Measurements from ENCODE around the gene ACER1.
"Not testable (repeated sequence)": the region's sequence is repeated elsewhere in the genome, so short reads cannot be mapped to it uniquely, and the experiment has no call there.

Gene ACER1

GRCh38 chr19:6357174-6357573 lies 23.8 kb upstream of the ACER1 start:
- no peak for DNase-seq (ENCODE audit: low spot score)

GRCh38 chr19:6355321-6356040 lies 22.1 kb upstream of the ACER1 start:
- not testable (repeated sequence) for DNase-seq (ENCODE audit: low spot score)

- no peak for DNase-seq (ENCODE audit: low spot score)
Observed at GRCh38 chr19:6354098-6354674, 20.8 kb upstream of the ACER1 start.

DNA sequence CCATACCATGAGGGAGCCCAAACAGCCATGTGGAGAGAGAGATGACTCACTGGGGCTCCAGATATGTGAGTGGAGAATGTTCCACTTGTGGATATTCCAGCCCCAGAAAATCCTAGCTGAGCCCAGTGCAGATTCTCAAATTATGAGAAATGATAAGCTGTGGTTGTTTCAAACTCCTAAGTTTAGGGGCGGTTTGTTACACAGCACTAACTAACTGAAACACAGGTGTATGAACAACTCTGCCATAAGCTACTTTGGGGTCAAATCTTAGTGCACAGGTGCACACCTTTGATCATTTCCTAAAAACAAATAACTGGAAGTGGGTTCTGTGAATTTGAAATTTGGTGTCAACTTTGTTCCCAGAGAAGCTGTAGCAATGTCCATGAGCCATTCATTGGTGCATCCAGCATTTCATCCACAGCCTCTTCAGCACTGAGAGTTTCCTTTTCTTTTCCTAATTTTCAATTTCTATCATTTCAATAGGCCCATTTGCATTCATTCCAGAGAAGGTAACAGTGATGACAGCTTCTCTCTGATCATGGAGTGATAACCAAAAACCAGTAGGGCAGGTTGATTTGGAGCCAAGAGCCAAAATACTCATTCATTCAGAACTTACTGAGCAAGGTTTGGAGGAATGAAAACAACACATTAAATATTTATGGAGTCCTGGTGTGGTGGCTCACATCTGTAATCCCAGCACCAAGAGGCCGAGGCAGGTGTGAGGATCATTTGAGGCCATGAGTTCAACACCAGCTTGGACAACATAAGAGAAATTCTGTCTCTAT lies 19.2 kb upstream of the ACER1 start:
- no peak for DNase-seq (ENCODE audit: low spot score)

DNA sequence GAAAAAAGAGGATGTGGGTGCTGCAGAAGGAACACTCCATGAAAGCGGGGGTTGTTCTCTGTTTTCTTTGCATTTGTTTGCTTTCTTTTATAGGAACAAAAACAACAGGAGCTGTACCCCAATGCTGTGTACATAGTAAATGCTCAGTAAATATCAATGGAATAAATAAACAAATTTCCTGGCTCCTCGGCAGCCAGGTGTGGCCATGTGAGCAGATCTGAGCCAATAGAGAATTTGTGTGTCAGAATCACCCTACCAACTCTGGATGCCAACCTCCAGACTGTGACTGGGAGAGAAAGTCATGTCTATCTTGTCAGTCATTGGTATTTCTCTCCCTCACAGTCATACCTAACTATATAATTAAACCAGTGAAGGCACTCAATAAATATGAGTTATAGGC lies 17.3 kb upstream of the ACER1 start:
- DNase-seq (ENCODE audit: low spot score) = no peak

DNA sequence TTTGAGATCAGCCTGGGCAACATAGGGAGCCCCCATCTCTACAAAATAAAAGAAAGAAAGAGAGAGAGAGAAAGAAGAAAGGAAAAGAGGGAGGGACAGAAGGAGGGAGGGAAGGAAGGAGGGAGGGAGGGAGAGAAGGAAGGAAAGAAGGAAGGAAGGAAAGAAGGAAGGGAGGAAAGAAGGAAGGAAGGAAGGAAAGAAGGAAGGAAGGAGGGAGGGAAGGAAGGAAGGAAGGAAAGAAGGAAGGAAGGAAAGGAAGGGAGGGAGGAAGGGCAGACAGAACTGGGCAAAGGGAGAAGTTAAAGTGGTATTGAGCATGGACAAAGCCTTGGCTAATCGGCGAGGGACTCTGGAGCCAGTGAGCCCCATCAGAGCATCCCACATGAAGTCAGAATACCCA lies 15.9 kb upstream of the ACER1 start:
- not testable (repeated sequence) for DNase-seq (ENCODE audit: low spot score)

GRCh38 chr19:6343462-6343861 lies 10.1 kb upstream of the ACER1 start:
- DNase-seq (ENCODE audit: low spot score) = peak; percentile 16

DNA sequence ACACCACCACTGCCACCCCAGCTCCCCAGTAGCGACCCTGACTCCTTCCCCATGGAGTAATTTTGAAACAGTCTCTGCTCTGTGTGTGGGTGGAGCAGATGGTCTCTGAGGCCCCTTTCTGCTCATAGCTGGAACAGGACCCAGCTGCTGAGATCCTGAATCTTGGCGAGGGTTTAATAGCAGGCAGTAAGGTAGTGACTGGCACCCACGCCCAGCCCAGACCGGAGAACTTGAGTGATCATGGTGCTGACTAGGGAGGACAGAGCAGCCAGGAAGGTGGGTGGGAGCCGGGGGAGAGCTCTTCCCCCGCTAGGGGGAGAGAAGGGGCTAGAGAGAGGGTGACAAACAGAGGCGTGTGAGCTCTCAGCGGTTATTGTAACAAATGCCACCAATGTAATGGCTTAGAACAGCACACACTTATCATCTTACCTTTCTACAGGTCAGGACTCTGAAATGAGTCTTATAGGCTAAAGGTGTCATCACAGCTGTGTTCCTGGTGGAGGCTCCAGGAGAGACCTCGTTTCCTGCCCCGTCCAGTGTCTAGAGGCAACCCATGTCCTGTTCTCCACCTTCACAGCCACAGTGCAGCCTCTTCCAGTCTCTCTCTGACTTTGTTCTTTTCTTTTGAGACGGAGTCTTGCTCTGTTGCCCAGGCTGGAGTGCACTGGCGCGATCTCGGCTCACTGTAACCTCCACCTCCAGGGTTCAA lies 7.2 kb upstream of the ACER1 start:
- no peak for DNase-seq (ENCODE audit: low spot score)

DNA sequence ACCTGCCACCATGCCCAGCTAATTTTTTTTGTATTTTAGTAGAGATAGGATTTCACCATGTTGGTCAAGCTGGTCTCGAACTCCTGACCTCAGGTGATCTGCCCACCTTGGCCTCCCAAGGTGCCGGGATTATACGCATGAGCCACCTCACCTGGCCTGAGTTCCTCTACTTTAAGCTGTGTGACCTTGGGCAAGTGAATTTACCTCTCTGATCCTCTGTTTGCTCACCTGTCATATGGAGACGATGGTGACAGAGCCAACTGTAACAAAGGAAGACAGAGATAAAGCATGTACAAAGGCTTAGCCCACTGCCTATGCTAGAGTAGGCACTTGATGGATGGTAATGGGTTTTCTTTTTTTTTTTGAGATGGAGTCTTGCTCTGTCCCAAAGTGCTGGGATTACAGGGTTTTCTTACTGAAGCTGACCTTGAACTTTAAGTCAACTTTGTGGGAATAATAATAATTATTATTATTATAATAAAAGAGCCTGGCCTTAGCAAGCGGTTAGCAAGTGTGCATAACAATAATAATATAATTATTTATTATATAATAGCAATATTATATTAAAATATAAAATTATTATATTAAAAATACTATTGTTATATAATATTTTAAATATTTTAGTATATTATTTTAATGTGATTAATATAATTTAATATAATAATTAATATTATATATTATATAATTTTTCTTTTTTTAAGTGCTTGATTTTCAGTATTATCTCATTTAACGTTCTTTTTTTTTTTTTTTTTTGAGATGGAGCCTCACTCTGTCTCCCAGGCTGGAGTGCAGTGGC lies 1.3 kb upstream of the ACER1 start:
- DNase-seq (ENCODE audit: low spot score) = no peak

DNA sequence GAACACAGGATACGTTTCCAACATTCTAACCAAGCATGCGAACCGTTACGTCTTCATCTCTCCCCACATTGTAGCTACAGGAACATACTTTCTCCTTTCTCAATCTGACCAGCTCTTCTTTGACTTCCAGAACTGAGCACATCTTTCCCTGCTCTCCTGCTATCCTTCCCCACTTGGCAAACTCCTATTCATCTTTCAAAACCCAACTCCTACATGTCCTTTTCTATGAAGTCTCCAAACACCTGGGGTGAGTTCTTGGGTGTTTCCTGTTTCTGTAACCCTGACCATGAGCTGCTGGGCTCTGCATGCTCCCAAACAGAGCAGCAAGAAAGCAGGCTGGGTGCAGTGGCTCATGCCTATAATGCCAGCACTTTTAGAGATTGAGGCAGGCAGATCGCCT lies 6.6 kb downstream of the ACER1 start:
- DNase-seq (ENCODE audit: low spot score) = no peak

GRCh38 chr19:6325614-6326013 lies 7.8 kb downstream of the ACER1 start:
- no peak for DNase-seq (ENCODE audit: low spot score)

- DNase-seq (ENCODE audit: low spot score) = no peak
Observed at GRCh38 chr19:6324757-6325156, 8.7 kb downstream of the ACER1 start.

DNA sequence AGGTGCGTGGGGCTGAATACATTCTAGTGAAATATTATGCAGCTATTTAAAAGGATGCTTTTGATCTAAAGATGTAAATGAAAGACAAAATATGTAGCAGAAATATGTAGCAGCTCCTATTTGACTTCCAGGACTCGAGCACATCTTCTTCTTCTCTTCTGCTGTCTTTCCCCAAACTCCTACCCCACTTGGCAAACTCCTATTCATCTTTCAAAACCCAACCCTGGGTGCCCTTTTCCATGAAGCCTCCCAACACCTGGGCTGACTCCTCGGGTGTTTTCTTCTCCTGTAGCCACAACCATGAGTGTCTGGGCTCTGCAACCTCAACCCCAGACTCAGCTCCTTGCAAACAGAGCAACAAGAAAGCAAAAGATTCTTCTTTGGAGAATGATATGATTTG lies 11.1 kb downstream of the ACER1 start:
- DNase-seq (ENCODE audit: low spot score) = no peak

GRCh38 chr19:6319376-6319775 lies 14.0 kb downstream of the ACER1 start:
- no peak for DNase-seq (ENCODE audit: low spot score)

- peak; percentile 16 for DNase-seq (ENCODE audit: low spot score)
Observed at GRCh38 chr19:6318772-6319171, 14.6 kb downstream of the ACER1 start.

DNA sequence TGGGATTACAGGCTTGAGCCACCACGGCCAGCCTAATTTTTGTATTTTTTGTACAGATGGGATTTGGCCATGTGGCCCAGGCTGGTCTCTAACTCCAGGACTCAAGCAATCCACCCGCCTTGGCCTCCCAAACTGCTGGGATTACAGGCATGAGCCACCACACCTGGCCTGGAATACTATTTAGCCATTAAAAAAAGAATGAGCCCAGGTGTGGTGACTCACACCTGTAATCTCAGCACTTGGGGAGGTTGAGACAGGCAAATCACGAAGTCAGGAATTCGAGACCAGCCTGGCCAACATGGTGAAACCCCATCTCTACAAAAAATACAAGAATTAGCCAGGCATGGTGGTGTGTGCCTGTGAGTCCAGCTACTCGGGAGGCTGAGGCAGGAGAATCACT lies 17.8 kb downstream of the ACER1 start:
- not testable (repeated sequence) for DNase-seq (ENCODE audit: low spot score)

DNA sequence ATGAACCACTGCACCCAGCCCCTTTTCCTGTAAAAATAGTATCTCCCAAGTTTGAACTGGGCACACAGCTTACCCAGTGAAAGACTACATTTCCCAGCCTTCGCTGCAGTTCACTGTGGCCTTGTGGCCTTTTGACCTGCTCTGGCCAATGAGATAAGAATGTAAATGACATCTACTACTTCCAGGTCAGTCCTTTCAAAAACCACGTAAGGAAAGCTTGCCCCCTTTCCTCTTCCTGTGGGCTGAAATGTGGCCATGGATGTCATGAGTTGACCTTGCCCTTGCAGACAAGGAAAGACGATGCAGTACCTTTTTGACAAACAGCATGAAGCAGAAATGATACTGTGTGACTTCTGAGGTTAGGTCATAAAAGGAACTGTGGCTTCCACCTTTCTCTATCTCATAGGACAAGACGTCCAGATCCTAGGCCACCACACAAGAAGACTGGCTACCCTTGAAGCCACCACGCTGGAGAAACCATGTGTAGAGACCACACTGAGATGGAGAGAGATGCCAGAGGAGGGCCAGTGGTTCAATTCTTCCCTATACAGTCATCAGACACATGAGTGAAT lies 19.9 kb downstream of the ACER1 start:
- no peak for DNase-seq (ENCODE audit: low spot score)

DNA sequence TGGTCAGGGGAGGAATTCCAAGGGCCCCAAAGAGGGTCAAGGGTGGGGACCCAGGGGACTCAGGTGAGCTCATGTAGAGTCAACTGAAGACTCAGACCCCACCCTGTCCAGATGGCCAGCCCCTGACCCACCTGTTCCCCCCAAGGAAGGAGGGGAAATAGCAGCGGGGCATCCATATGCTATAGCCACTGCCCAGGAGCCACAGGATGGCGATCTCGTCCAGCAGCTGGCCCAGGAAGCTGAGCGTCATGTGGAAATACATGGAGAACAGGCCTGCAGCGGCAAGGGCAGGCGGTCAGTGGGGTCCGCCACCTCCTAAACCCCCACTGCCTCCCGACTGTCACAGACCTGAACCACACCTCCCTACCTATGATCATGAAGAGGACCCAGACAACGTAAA lies 21.4 kb downstream of the ACER1 start:
- no peak for DNase-seq (ENCODE audit: low spot score)

DNA sequence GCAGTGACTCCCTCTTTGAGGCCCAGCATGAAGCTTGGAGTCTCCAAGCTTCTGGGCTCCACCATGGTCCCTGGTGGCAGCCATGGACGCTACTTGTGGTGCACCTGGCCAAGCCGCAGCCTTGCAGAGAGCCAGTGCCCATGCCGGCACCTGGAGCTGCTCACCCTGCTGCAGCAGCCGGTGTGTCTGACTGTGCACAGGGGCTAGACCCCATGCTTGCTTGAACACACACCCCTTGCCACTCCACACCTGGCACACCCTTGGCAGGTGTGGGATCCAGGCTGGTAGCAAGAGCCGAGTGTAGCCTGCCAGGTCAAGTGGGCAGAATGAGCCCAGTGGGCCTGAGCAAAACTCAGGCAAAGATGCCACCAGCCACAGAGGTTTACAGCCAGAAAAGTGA lies 35.0 kb downstream of the ACER1 start:
- no peak for DNase-seq (ENCODE audit: low spot score)

- DNase-seq (ENCODE audit: low spot score) = no peak
Observed at GRCh38 chr19:6297202-6297601, 36.2 kb downstream of the ACER1 start.

- no peak for DNase-seq (ENCODE audit: low spot score)
Observed at GRCh38 chr19:6292006-6292405, 41.4 kb downstream of the ACER1 start.

Data from activated CD4-positive, alpha-beta T cell treated with anti-CD3 and anti-CD28 coated beads, Interleukin-2, Interleukin-4, amounts not matched to agents 100 ng/mL and 50 ng/mL, durations not matched to agents 16 hours and 8 hours (primary cell).